Uterus (tissue), 2 donors: ENCODE results near the gene SUPT7L.

Source experiments
- POLR2A ChIP-seq, 2 donors: fragments of 450-650 bp; IDR thresholded peaks; one replicate each; pipeline ENCODE4 v1.6.1; 2016; ENCODE audit warnings: antibody characterized with exemption in 2 of 2, mild to moderate bottlenecking in 1 of 2, moderate library complexity in 1 of 2
- TF ChIP-seq, protein P1 (sequence below), 4 experiments: fragments of 200-600 bp in 2 of 4; fragments of 450-650 bp in 2 of 4; sonication (generic) in 2 of 4; IDR thresholded peaks; one replicate each; pipeline ENCODE4 v1.5.1; 2016 to 2019; ENCODE audit warnings: antibody characterized with exemption in 4 of 4, mild to moderate bottlenecking in 2 of 4, moderate library complexity in 1 of 4

- TF ChIP-seq, protein P1, sequence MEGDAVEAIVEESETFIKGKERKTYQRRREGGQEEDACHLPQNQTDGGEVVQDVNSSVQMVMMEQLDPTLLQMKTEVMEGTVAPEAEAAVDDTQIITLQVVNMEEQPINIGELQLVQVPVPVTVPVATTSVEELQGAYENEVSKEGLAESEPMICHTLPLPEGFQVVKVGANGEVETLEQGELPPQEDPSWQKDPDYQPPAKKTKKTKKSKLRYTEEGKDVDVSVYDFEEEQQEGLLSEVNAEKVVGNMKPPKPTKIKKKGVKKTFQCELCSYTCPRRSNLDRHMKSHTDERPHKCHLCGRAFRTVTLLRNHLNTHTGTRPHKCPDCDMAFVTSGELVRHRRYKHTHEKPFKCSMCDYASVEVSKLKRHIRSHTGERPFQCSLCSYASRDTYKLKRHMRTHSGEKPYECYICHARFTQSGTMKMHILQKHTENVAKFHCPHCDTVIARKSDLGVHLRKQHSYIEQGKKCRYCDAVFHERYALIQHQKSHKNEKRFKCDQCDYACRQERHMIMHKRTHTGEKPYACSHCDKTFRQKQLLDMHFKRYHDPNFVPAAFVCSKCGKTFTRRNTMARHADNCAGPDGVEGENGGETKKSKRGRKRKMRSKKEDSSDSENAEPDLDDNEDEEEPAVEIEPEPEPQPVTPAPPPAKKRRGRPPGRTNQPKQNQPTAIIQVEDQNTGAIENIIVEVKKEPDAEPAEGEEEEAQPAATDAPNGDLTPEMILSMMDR (IDR thresholded peaks at IDR 0.05), result no peak
- TF ChIP-seq POLR2A (IDR thresholded peaks at IDR 0.05), result no peak
Observed at GRCh38 chr2:27681841-27682240, 18.4 kb upstream of the SUPT7L start.
